Muscle layer of duodenum (tissue), 2 donors: ENCODE measurements around the gene DYNC2H1.

ENCODE experiments used
- H3K27ac ChIP-seq: one replicate; pipeline ENCODE4 v1.7.0; 2013; ENCODE audit warnings: mild to moderate bottlenecking, low read length
- H3K27me3 ChIP-seq: one replicate; pipeline ENCODE4 v1.7.0; 2013; ENCODE audit warnings: low read depth, mild to moderate bottlenecking, control low read depth, low read length
- H3K36me3 ChIP-seq, 2 donors: one replicate each; pipeline ENCODE4 v1.7.0; 2013; ENCODE audit warnings: low read length in 2 of 2, control low read depth in 1 of 2, mild to moderate bottlenecking in 1 of 2; ENCODE audit not compliant: insufficient read depth in 2 of 2, control insufficient read depth in 1 of 2
- H3K4me1 ChIP-seq, 2 donors: one replicate each; pipeline ENCODE4 v1.7.0; 2013; ENCODE audit warnings: low read length in 2 of 2, mild to moderate bottlenecking in 2 of 2, control low read depth in 1 of 2, moderate library complexity in 1 of 2; ENCODE audit not compliant: insufficient read depth in 2 of 2, control insufficient read depth in 1 of 2
- H3K4me3 ChIP-seq, 2 donors: one replicate each; pipeline ENCODE4 v1.7.0; 2013; ENCODE audit warnings: low read length in 2 of 2, low read depth in 1 of 2, mild to moderate bottlenecking in 1 of 2
- H3K9me3 ChIP-seq, 2 donors: one replicate each; pipeline ENCODE4 v1.7.0; 2013; ENCODE audit warnings: low read length in 2 of 2, control low read depth in 1 of 2, mild to moderate bottlenecking in 1 of 2; ENCODE audit not compliant: control insufficient read depth in 1 of 2
- donor health status: healthy.

Gene DYNC2H1

DNA sequence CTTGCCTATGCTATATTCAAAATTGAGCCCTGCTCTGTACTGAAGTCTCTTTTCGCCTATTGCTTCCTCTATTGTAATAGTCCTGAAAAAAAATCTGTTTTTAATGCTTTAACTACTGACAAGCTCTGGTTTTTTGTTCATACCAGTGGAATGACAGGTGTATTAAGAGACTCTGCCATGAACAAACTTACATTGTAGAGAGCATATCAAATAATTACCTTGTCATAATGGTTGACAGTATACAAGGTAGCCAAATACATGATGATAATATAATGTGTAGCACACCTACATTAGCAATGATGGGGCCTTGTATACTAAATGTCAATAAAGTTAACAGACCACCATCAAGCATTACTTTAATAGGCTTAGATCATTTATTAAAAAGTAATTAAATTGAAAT lies 175.0 kb downstream of the DYNC2H1 start:
- Histone ChIP-seq H3K27me3 (no peaks in the 10 kb centered on the region), H3K4me1 (no peaks in the 10 kb centered on the region), H3K9me3 (no peaks in the 10 kb centered on the region), H3K27ac (no peak overlapping the region), H3K36me3 (peaks cover 7 to 37% of the 10 kb centered on the region in 2 donors), H3K4me3 (no peak overlapping the region)

DNA sequence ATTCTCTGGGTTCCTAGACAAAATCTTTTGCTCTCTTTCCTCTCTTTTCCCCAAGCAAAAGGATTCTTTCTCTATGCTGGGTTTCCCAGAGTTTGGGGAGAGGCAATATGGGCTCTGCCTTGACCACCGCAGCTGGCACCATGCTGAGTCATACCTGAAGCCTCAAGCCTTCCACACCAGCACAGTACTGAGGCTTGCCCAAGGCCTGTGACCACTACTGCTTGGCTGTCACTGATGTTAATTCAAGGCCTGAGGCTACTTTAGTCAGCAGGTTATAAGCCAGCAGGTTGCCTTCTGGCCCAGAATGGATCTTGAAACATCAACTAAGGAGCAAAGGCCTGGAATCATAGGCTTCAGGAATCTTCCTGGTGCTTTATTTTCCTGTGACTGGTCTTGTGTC lies 185.3 kb downstream of the DYNC2H1 start:
- Histone ChIP-seq H3K27ac (no peak overlapping the region), H3K36me3 (peaks cover 12 to 68% of the 10 kb centered on the region in 2 donors), H3K4me1 (no peaks in the 10 kb centered on the region), H3K27me3 (no peaks in the 10 kb centered on the region), H3K9me3 (peaks cover 28 to 33% of the 10 kb centered on the region in 2 donors), H3K4me3 (peak overlapping the region in 1 of 2 donors; percentile 24)

DNA sequence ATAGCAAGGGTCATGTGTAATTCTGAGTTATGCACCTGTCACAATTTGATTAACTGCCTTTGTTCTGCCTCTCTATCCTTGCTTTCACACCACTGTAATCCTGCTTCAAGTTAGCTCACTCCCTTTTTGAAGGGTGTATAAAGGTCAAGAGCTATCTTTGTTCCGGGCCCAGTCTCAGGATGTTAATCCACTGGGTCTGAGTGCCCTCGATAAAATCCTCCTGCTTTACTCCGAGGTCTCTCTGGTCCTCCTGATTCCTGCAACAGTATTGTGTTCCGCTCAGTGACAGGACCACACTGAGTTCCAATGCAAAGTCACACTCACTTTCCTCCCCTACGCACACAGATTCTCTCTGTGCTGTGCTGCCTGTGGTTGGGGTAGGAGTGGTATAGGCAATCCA lies 186.5 kb downstream of the DYNC2H1 start:
- Histone ChIP-seq H3K4me3 (peak overlapping the region in 1 of 2 donors; percentile 11), H3K36me3 (peaks cover 2 to 58% of the 10 kb centered on the region in 2 donors), H3K27me3 (no peaks in the 10 kb centered on the region), H3K27ac (no peak overlapping the region), H3K9me3 (peaks cover 28 to 33% of the 10 kb centered on the region in 2 donors), H3K4me1 (no peaks in the 10 kb centered on the region)

DNA sequence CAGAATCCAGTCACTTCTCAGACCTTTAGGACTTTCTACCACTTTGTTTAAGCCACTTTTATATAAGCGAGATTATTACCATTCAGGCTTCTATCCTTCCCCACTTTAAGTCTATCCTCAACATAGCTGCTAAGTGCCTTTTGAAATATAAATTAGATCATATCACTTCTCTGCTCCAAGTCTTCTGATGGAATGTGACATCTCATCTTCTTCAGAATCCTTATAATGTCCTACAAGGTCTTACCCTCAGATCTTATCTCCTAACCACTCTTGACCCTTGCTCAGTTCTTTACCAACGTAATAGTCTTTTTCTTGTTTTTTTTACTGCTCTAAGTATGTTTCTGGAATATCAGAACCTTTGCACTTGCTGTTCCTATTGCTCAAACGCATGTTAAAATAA lies 188.7 kb downstream of the DYNC2H1 start:
- Histone ChIP-seq H3K4me1 (no peaks in the 10 kb centered on the region), H3K27me3 (no peaks in the 10 kb centered on the region), H3K27ac (no peak overlapping the region), H3K36me3 (peaks cover 0 to 38% of the 10 kb centered on the region in 2 donors), H3K9me3 (peaks cover 21 to 27% of the 10 kb centered on the region in 2 donors), H3K4me3 (no peak overlapping the region)

DNA sequence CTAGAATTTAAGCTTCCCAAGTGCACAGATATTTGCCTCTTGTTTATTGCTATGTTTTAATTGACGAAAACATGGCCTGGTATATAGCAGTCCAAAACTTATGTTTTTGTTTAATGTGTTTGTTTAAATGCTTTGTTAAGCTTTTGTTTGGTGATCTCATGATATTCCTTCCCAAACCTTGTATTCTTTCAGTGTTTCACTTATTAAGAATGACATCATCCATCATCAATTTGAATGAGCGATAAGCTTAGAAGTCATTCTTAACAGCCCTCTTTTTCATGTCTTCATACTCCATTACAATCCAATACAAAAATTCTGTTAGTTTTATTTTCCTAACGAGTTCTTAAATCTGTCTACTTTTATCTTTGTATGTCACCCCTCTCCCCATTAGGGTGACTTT lies 206.0 kb downstream of the DYNC2H1 start:
- no peaks in the 10 kb centered on the region for H3K27me3 ChIP-seq
- no peaks in the 10 kb centered on the region for H3K36me3 ChIP-seq
- no peaks in the 10 kb centered on the region for H3K4me1 ChIP-seq
- no peak overlapping the region for H3K27ac ChIP-seq
- no peaks in the 10 kb centered on the region for H3K9me3 ChIP-seq
- H3K4me3 ChIP-seq, result no peak overlapping the region

DNA sequence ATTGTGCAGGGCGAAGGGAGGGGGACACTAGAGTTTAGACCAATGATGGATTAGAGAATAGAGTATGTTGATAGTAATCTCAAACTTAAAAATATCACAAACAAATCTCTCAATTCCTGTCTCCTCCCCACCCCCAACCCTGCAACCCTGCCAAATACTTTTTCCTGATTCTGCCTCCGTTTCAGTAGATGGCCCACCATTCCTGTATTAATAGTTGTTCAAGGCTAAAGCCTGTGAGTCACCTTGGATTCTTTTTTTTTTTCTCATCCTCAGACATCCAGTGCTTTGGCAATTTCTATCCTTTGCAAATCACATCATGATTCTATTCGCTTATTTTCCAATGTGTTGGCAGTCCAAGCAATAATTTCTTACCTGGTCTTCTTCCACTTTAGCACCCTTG lies 207.9 kb downstream of the DYNC2H1 start:
- no peaks in the 10 kb centered on the region for H3K9me3 ChIP-seq
- no peak overlapping the region for H3K27ac ChIP-seq

DNA sequence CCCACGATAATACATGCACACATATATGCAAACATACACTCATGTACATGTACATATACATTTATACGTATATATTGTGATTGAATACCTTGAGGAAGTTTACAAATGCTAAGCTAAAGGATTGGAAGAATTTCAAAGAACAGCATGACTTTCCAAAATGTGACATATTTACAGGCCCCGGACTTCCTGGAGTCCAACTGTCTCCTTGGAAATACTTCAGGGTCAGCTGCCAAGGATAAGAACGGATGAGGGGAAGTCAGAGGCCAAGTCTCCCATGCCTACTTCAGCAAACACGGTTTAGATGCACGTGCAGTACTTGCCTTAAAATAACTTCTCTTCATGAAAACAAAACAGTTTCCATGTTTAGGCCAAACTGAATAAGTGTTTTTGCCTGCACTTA lies 213.6 kb downstream of the DYNC2H1 start:
- Histone ChIP-seq H3K9me3 (no peaks in the 10 kb centered on the region), H3K36me3 (peaks cover 0 to 5% of the 10 kb centered on the region in 2 donors), H3K27ac (no peak overlapping the region)

More for the DNA sequence above, 207.9 kb downstream of the DYNC2H1 start:
- no peak overlapping the region for H3K4me3 ChIP-seq
- no peaks in the 10 kb centered on the region for H3K27me3 ChIP-seq
- no peaks in the 10 kb centered on the region for H3K4me1 ChIP-seq
- no peaks in the 10 kb centered on the region for H3K36me3 ChIP-seq

DNA sequence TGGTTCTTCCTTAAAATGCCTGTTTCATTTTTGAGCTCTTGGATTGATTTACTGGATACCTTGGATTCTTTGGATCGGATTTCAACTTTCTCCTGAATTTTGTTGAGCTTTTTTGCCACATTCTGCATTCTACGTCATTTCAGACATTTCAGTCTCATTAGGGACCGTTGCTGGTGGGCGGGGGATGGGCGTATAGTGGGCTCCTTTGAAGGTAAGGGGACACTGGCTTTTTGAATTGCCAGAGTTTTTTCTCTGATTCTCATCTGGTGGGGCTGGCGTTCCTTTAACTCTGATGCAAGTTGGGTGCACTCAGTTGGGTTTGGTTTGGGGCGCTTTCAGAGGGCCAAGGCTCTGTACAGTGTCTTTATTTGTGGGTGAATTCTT lies 216.5 kb downstream of the DYNC2H1 start:
- Histone ChIP-seq H3K4me1 (peaks cover 0 to 3% of the 10 kb centered on the region in 2 donors), H3K27ac (no peak overlapping the region), H3K4me3 (no peak overlapping the region), H3K36me3 (peaks cover 0 to 5% of the 10 kb centered on the region in 2 donors), H3K9me3 (no peaks in the 10 kb centered on the region), H3K27me3 (no peaks in the 10 kb centered on the region)

More for the DNA sequence above, 213.6 kb downstream of the DYNC2H1 start:
- Histone ChIP-seq H3K27me3 (no peaks in the 10 kb centered on the region), H3K4me3 (no peak overlapping the region), H3K4me1 (peaks cover 0 to 3% of the 10 kb centered on the region in 2 donors)

DNA sequence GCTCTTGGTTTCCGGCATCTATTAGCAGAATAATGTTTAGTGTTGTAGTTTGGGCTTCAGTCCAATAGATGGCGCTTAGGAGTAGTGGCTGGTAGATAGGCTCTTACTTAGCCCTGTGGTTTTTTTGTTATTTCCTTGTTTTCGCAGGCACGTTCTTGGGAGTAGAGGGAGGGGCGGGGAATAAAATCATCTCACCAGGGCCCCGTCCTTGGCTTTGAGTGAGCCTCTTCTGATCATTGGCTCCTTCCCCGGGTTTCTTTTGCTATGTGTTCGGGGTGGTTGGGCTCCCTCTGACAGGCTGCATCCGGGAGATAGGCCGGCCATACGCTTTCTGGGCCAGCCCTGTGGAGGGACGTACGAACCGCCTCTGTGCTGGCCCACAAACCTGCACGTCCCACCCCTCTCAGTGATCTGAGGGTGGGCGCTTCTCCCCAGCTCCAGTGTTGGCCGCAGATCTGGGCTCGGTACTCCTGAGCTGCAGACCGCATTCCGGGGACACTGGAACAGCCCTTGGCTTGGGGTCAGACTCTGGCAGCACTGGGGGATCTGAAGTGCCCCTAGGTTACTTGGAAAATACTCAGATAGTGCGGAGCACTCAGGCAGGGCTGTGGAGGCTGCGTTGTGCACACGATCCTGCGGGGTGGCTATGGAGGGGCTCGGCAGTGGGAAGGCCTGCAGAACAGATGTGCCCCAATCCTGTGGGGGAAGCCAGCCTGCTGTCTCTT lies 217.0 kb downstream of the DYNC2H1 start:
- Histone ChIP-seq H3K27me3 (no peaks in the 10 kb centered on the region), H3K27ac (no peak overlapping the region), H3K36me3 (peaks cover 0 to 5% of the 10 kb centered on the region in 2 donors), H3K9me3 (no peaks in the 10 kb centered on the region), H3K4me3 (no peak overlapping the region), H3K4me1 (peaks cover 0 to 3% of the 10 kb centered on the region in 2 donors)

DNA sequence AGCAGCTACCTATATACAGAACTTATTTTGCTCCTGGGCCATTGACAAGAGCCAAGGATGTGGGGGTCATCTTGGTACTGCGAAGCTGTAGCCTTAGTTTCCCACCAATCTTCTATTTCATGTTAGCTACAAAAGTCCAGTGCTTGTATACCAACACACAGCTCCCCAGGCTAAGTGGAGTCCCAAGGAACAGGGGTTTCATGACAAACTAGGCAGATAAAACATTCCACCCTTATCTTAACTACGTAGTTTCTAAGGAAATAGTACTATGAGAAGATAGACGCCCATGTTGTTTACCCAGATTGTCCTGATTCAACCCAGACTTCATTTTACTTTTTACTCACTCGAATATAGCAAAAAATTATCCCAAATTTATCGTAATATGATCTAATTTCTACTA lies 218.5 kb downstream of the DYNC2H1 start:
- H3K36me3 ChIP-seq, result peaks cover 0 to 5% of the 10 kb centered on the region in 2 donors

DNA sequence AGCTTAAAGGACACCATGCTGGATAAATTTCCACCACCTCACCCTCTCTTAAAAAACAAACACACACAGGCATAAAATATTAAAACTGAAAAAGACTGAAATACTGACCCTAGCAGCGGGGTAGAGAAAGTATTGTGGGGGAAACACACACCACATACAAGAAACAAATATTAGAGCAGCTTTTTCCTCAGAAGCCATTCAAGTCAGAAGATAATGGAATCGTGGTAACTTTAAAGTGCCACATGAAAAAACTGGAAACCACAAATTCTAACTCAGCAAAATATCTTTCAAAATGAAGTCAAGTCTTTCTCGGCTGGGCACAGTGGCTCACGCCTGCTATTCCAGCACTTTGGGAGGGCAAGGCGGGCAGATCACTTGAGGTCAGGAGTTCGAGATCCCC lies 223.2 kb downstream of the DYNC2H1 start:
- H3K4me3 ChIP-seq, result no peak overlapping the region
- no peaks in the 10 kb centered on the region for H3K27me3 ChIP-seq
- H3K4me1 ChIP-seq, result no peaks in the 10 kb centered on the region

More for the DNA sequence above, 218.5 kb downstream of the DYNC2H1 start:
- Histone ChIP-seq H3K9me3 (no peaks in the 10 kb centered on the region), H3K27ac (no peak overlapping the region), H3K4me1 (peaks cover 0 to 3% of the 10 kb centered on the region in 2 donors), H3K27me3 (no peaks in the 10 kb centered on the region), H3K4me3 (no peak overlapping the region)

More for the DNA sequence above, 223.2 kb downstream of the DYNC2H1 start:
- H3K36me3 ChIP-seq, result no peaks in the 10 kb centered on the region
- no peak overlapping the region for H3K27ac ChIP-seq
- H3K9me3 ChIP-seq, result no peaks in the 10 kb centered on the region
